Upper lobe of left lung (tissue), 6 donors: ENCODE data around the gene TCP11. TPM values are rescaled to one million over a fixed set of nuclear protein-coding genes. Genes with fewer than 3 reads are reported as not detected.

Source experiments
- ATAC-seq, 2 donors: fragments of 200-7000 bp; cut with Tn5 transposase; one replicate each; pipeline ENCODE4 v1.9.1; 2022; ENCODE audit warnings: mild to moderate bottlenecking in 2 of 2, moderate library complexity in 2 of 2; ENCODE audit not compliant: low FRiP score in 2 of 2
- DNase-seq, 2 donors: peaks; one replicate each; pipeline ENCODE4 v3.0.0-alpha.2; 2019 to 2020
- H3K27ac ChIP-seq, 4 donors: fragments of 200-600 bp; sonication (generic); one replicate each; pipeline ENCODE4 v1.5.1; 2016 to 2019
- H3K27me3 ChIP-seq, 4 donors: fragments of 200-600 bp; sonication (generic); one replicate each; pipeline ENCODE4 v1.5.1; 2017 to 2019
- H3K36me3 ChIP-seq, 4 donors: fragments of 200-600 bp; sonication (generic); one replicate each; pipeline ENCODE4 v1.5.1; 2016 to 2019
- H3K4me1 ChIP-seq, 4 donors: fragments of 200-600 bp; sonication (generic); one replicate each; pipeline ENCODE4 v1.5.1; 2018 to 2019
- H3K4me3 ChIP-seq, 4 donors: fragments of 200-600 bp; sonication (generic); one replicate each; pipeline ENCODE4 v1.5.1; 2017 to 2019; ENCODE audit warnings: mild to moderate bottlenecking in 2 of 4, moderate library complexity in 1 of 4
- H3K9me3 ChIP-seq, 4 donors: fragments of 200-600 bp; sonication (generic); one replicate each; pipeline ENCODE4 v1.5.1; 2018 to 2019
- EP300 ChIP-seq, 4 donors: sonication (generic); formaldehyde crosslinking; IDR thresholded peaks; one replicate each; pipeline ENCODE4 v1.5.1; 2017; ENCODE audit warnings: antibody characterized with exemption in 4 of 4, control low read depth in 2 of 4
- POLR2A ChIP-seq, 4 donors: fragments of 450-650 bp; IDR thresholded peaks; one replicate each; pipeline ENCODE4 v1.5.1; 2016 to 2017; ENCODE audit warnings: antibody characterized with exemption in 4 of 4, mild to moderate bottlenecking in 2 of 4
- POLR2AphosphoS5 ChIP-seq, 2 donors: sonication (generic); formaldehyde crosslinking; IDR thresholded peaks; one replicate each; pipeline ENCODE4 v1.5.1; 2017; ENCODE audit warnings: antibody characterized with exemption in 2 of 2
- WGBS, 2 donors: methylation state at CpG; one replicate each; pipeline ENCODE4 v1.1.5; 2017 to 2018; 5-methylcytosine and 5-hydroxymethylcytosine counted together
- total RNA-seq, 6 donors: library from RNA; depleted of rRNA in 4 of 6; stranded (reverse); fragments of >200 nt in 4 of 6; gene quantifications; one replicate each; pipeline versions ENCODE4 v1.1.0 to v1.2.1, GENCODE V29; 2016 to 2021
- TF ChIP-seq, protein P1 (sequence below), 6 experiments: fragments of 450-650 bp in 4 of 6; fragments of 200-600 bp in 2 of 6; sonication (generic) in 2 of 6; IDR thresholded peaks; one replicate each; pipeline ENCODE4 v1.5.1; 2016 to 2019; ENCODE audit warnings: antibody characterized with exemption in 6 of 6
- donor health status: DM: no; HTN: no; CAD: no; lungs with moderate emphysema.
- donor health status: DM: no; HTN: yes; CAD: no; lungs with severe emphysema.

The TCP11 gene
- total RNA-seq, 6 donors from 2014 or later: 0.30 to 0.89 (median 0.46) TPM; not detected in 3

DNA sequence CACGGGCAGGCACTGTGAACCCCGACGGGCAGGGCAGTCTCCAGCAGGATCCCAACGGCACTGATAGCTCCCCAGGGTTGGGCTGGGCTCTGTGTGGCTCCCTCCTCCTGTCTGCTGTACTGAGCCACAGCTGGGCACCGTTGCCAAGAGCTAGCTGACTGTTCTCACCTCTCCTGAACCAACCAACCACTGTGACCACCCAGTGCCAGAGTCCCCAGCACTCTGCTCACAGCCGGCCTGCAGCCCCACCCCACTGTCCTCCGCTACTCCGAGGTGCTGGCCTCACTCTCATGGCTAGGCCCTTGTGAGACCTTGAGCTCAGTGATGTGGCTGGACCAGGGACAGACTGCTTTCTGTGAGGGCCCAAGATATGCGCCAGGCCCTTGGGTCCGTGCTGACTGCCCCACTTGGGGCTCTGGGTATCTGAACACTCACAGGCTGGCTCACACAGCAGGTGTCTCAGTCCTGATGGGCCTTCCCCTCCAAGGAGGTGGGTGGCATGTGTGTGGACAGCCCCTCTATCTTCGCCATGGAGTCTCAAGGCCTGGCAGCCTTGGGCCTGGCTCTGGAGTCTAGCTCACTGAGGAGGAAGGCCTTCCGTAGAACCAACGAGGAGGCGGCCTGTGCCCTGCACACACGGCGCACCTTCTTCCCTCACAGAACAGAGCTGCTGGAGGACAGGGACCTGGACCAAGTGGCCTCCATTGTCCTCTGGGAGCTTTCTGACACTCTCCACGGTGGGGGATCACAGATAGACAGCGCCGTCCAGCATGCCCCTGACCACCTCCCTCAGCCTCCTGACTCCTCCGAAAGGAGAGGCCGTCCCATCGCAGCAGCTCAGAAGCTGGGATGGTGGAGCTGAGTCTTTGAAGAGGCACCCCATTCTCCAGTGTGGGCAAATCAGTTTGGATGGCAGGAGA, 53.5 kb downstream of the TCP11 start:
- Histone ChIP-seq H3K4me1 (peaks cover 8 to 26% (median 11%) of the 10 kb centered on the region in 4 donors), H3K4me3 (no peak overlapping the region), H3K27ac (peak overlapping the region; percentile 6 to 63 (median 56)), H3K9me3 (no peaks in the 10 kb centered on the region), H3K27me3 (no peaks in the 10 kb centered on the region), H3K36me3 (peaks cover 19 to 84% (median 76%) of the 10 kb centered on the region in 4 donors)
- TF ChIP-seq EP300 (IDR thresholded peaks at IDR 0.05) (no peak), POLR2AphosphoS5 (IDR thresholded peaks at IDR 0.05) (no peak), POLR2A (IDR thresholded peaks at IDR 0.05) (no peak)
- TF ChIP-seq, protein P1, sequence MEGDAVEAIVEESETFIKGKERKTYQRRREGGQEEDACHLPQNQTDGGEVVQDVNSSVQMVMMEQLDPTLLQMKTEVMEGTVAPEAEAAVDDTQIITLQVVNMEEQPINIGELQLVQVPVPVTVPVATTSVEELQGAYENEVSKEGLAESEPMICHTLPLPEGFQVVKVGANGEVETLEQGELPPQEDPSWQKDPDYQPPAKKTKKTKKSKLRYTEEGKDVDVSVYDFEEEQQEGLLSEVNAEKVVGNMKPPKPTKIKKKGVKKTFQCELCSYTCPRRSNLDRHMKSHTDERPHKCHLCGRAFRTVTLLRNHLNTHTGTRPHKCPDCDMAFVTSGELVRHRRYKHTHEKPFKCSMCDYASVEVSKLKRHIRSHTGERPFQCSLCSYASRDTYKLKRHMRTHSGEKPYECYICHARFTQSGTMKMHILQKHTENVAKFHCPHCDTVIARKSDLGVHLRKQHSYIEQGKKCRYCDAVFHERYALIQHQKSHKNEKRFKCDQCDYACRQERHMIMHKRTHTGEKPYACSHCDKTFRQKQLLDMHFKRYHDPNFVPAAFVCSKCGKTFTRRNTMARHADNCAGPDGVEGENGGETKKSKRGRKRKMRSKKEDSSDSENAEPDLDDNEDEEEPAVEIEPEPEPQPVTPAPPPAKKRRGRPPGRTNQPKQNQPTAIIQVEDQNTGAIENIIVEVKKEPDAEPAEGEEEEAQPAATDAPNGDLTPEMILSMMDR (IDR thresholded peaks at IDR 0.05): no peak
- WGBS, 2 donors: 90 to 93% methylated on average over 3 to 20 of the region's 22 CpGs
- ATAC-seq (peak in 1 of 2 donors; percentile 3), DNase-seq (no peak)

DNA sequence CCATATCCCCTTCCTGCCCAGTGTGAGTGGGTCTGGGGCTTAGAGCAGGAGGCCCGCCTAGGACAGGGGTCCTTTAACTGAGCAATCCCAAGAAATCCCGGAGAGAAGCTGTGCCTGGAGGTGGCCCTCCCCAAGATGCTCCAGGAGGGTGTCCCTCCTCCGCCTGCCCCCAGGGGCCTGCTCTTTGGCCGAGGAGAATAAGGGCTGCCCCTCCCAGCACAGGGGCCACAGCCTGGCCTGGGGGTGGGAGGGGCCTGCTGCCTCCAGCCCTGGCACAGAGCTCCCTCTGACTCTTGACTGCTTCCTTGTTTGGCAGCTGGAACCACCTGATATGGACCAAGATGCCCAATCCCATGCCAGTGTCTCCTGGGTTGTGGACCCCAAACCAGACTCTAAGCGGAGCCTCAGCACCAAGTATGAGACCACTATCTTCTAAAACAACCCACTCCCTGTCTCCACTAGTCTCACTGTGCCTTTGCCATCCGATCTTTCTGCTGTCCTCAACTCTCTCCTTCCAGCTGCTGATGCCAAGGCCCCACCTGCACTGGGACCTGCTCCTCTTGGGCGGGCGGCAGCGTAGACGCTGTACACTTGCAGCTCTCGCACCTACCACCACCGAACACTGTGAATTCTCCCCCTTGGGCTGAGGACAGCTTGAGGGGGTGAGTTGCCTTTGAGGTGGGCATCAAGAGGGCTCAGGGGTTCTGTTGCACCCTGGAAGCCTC, 54.3 kb downstream of the TCP11 start:
- TF ChIP-seq EP300 (IDR thresholded peaks at IDR 0.05) (no peak), POLR2A (IDR thresholded peaks at IDR 0.05) (no peak), POLR2AphosphoS5 (IDR thresholded peaks at IDR 0.05) (no peak)
- TF ChIP-seq, protein P1 (IDR thresholded peaks at IDR 0.05): no peak
- DNase-seq (no peak), ATAC-seq (no peak)
- Histone ChIP-seq H3K9me3 (no peaks in the 10 kb centered on the region), H3K27ac (peak overlapping the region; percentile 11 to 63 (median 41)), H3K36me3 (peaks cover 19 to 93% (median 84%) of the 10 kb centered on the region in 4 donors), H3K4me3 (no peak overlapping the region), H3K4me1 (peaks cover 12 to 24% (median 14%) of the 10 kb centered on the region in 4 donors), H3K27me3 (no peaks in the 10 kb centered on the region)
- WGBS, 2 donors: 93 to 96% methylated on average over 7 to 10 of the region's 12 CpGs

DNA sequence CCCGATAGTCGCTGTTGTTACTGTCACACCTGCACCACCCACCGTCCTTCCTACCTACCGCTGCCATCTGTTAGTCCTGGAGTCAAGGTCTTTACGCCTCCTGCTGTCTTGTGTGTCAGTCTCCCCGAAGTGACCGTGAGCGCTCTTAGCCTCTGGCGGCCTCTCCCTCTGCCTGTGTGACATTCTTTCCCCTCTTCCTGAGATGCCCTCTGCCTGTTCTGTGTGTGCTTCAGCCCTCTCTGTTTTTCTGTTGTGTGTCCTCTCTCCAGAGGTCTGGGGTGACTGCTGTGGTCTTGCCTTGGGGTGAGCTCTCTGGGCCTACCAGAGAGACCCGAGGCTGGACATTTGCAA, 54.9 kb downstream of the TCP11 start:
- H3K4me1 ChIP-seq: peaks cover 12 to 29% (median 19%) of the 10 kb centered on the region in 4 donors
- no peak overlapping the region for H3K4me3 ChIP-seq
- WGBS, 2 donors: 95% methylated on average over 8 to 10 of the region's 10 CpGs
- TF ChIP-seq POLR2AphosphoS5 (IDR thresholded peaks at IDR 0.05) (no peak), POLR2A (IDR thresholded peaks at IDR 0.05) (no peak), EP300 (IDR thresholded peaks at IDR 0.05) (no peak)
- TF ChIP-seq, protein P1 (IDR thresholded peaks at IDR 0.05): no peak
- H3K9me3 ChIP-seq: no peaks in the 10 kb centered on the region
- H3K27me3 ChIP-seq: no peaks in the 10 kb centered on the region
- DNase-seq (no peak), ATAC-seq (no peak)
- peaks cover 19 to 98% (median 87%) of the 10 kb centered on the region in 4 donors for H3K36me3 ChIP-seq
- H3K27ac ChIP-seq: peak overlapping the region in 2 of 4 donors; percentile 11 to 63

DNA sequence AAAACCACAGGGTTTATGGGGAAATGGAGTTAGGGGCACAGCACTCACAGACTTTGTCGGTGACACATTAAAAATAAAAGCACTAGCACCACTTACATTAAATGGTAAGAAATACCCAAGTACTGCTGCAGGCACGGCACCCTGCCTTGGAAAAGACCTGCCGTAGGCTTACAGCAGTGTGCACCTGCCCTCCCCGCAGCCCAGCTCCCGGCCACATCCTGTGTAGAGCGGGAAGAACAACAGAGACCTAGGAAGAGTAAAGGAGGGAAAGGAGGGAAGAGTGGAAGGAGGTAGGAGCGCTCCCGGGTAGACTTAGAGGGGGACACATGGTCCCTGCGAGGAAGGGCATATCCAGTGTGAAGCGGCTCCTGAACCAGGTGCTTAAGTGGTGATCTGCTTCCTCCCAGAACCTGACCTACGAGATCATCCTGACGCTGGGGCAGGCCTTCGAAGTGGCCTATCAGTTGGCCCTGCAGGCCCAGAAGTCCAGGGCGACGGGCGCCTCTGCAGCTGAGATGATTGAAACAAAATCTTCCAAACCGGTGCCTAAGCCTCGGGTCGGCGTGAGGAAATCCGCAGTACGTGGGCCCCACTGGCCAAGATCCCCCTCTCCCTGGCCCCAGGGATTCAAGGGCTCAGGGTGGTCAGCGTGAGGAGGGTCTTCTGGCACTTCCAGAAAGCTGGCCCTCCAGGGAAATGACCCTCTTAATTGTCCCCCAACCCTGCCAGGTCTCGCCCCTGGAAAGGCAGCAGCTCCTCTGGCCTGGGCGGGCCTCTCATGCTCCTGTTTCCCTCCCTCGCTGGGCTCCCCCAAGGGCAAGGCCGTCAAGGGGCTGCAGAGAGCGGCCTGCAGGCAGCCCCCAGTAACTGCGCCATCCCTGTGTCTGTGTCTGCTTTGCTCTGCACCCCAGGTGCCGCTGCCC, 55.5 kb downstream of the TCP11 start:
- Histone ChIP-seq H3K36me3 (peaks cover 23 to 100% (median 92%) of the 10 kb centered on the region in 4 donors), H3K9me3 (no peaks in the 10 kb centered on the region), H3K27me3 (no peaks in the 10 kb centered on the region), H3K27ac (no peak overlapping the region), H3K4me3 (no peak overlapping the region), H3K4me1 (peaks cover 17 to 36% (median 22%) of the 10 kb centered on the region in 4 donors)
- DNase-seq (no peak), ATAC-seq (no peak)
- WGBS, 2 donors: 95% methylated on average over 17 to 28 of the region's 30 CpGs
- TF ChIP-seq EP300 (IDR thresholded peaks at IDR 0.05) (no peak), POLR2AphosphoS5 (IDR thresholded peaks at IDR 0.05) (no peak), POLR2A (IDR thresholded peaks at IDR 0.05) (no peak)
